Endodermal cell (in vitro differentiated cells): ENCODE data around the gene IL22. TPM values are rescaled to one million over a fixed set of nuclear protein-coding genes. Genes with fewer than 3 reads are reported as not detected.

ENCODE experiments used
- DNase-seq: peaks from one replicate; pipeline ENCODE4 v3.0.0-alpha.2; 2017
- H3K27ac ChIP-seq: 2 replicates; pipeline ENCODE4 v1.5.1; 2013; ENCODE audit warnings: mild to moderate bottlenecking, low read depth, low read length, moderate library complexity
- H3K27me3 ChIP-seq: 2 replicates; pipeline ENCODE4 v1.6.1; 2013; ENCODE audit warnings: mild to moderate bottlenecking, low read length, moderate library complexity; ENCODE audit not compliant: insufficient read depth, control insufficient read depth, poor library complexity, severe bottlenecking
- H3K36me3 ChIP-seq: 2 replicates; pipeline ENCODE4 v1.7.0; 2013; ENCODE audit warnings: mild to moderate bottlenecking, low read length, moderate library complexity; ENCODE audit not compliant: control insufficient read depth, insufficient read depth
- H3K4me1 ChIP-seq: one replicate; pipeline ENCODE4 v1.7.0; 2013; ENCODE audit warnings: low read length; ENCODE audit not compliant: control insufficient read depth, insufficient read depth
- H3K4me3 ChIP-seq: 2 replicates; pipeline ENCODE4 v1.5.1; 2013; ENCODE audit warnings: mild to moderate bottlenecking, low read length, moderate library complexity
- H3K9ac ChIP-seq: 2 replicates; pipeline ENCODE4 v1.6.1; 2013; ENCODE audit warnings: mild to moderate bottlenecking, low read length, moderate library complexity; ENCODE audit not compliant: poor library complexity, severe bottlenecking; ENCODE audit errors: extremely low read depth
- H3K9me3 ChIP-seq: 2 replicates; pipeline ENCODE4 v1.6.1; 2013; ENCODE audit warnings: mild to moderate bottlenecking, low read length, moderate library complexity; ENCODE audit not compliant: control insufficient read depth
- H3K27ac Mint-ChIP-seq: 2 replicates; pipeline ENCODE4 v1.8.0; 2020; ENCODE audit warnings: mixed read lengths
- H3K27me3 Mint-ChIP-seq: 2 replicates; pipeline ENCODE4 v1.8.0; 2021; ENCODE audit warnings: mild to moderate bottlenecking, mixed read lengths; ENCODE audit not compliant: insufficient read depth
- H3K36me3 Mint-ChIP-seq: 2 replicates; pipeline ENCODE4 v1.8.0; 2020; ENCODE audit warnings: low read depth, mixed read lengths
- H3K4me1 Mint-ChIP-seq: 2 replicates; pipeline ENCODE4 v1.8.0; 2020; ENCODE audit warnings: mixed read lengths
- H3K4me3 Mint-ChIP-seq: 2 replicates; pipeline ENCODE4 v1.8.0; 2020; ENCODE audit warnings: mild to moderate bottlenecking, moderate library complexity, mixed read lengths
- H3K9me3 Mint-ChIP-seq: 2 replicates; pipeline ENCODE4 v1.8.0; 2020; ENCODE audit warnings: mild to moderate bottlenecking, mixed read lengths
- CTCF ChIP-seq: fragments of 200-600 bp; sonication (generic); conservative IDR thresholded peaks from 2 replicates; pipeline ENCODE4 v1.5.0; 2021; ENCODE audit warnings: antibody characterized with exemption, mild to moderate bottlenecking
- WGBS, 2 experiments: methylation state at CpG; one replicate each; pipeline versions ENCODE4 v1.1.5 to v1.1.7; 2013; ENCODE audit warnings: missing lambda C conversion rate in 2 of 2, mixed read lengths in 1 of 2; ENCODE audit not compliant: insufficient coverage in 1 of 2, insufficient read length in 1 of 2; 5-methylcytosine and 5-hydroxymethylcytosine counted together
- total RNA-seq, 2 donors: library from RNA; stranded (reverse); fragmentation: NEBNext Ultra II Directional in 1 of 2; extraction: Animal tissue kit (Norgen Biotek cat#: 25700) in 1 of 2; gene quantifications; 2 replicates in 1 of 2; 3 replicates in 1 of 2; pipeline ENCODE4 v1.2.1, GENCODE V29; 2021

Gene IL22
- total RNA-seq, 2 donors from 2014 or later, result not detected

GRCh38 chr12:68285541-68285940 lies 32.1 kb upstream of the IL22 start:
- H3K4me3 ChIP-seq, result no peak overlapping the region
- H3K4me3 Mint-ChIP-seq, result no peak overlapping the region
- H3K27me3 Mint-ChIP-seq, result no peaks in the 10 kb centered on the region
- DNase-seq, result no peak
- no peaks in the 10 kb centered on the region for H3K27me3 ChIP-seq
- H3K36me3 ChIP-seq, result no peaks in the 10 kb centered on the region
- no peak overlapping the region for H3K9ac ChIP-seq
- no peaks in the 10 kb centered on the region for H3K4me1 ChIP-seq
- no peak overlapping the region for H3K27ac ChIP-seq
- no peaks in the 10 kb centered on the region for H3K9me3 Mint-ChIP-seq
- H3K27ac Mint-ChIP-seq, result no peak overlapping the region
- no peaks in the 10 kb centered on the region for H3K36me3 Mint-ChIP-seq
- H3K9me3 ChIP-seq, result no peaks in the 10 kb centered on the region
- TF ChIP-seq CTCF, result no peak
- no peaks in the 10 kb centered on the region for H3K4me1 Mint-ChIP-seq
- 90 to 92% methylated on average over 2 to 3 of the region's 3 CpGs for WGBS, 2 experiments

GRCh38 chr12:68281322-68282077 lies 28.1 kb upstream of the IL22 start:
- H3K9me3 Mint-ChIP-seq, result no peaks in the 10 kb centered on the region
- TF ChIP-seq CTCF, result no peak
- 96 to 98% methylated on average over 3 of the region's 4 CpGs for WGBS, 2 experiments
- peaks cover 6% of the 10 kb centered on the region for H3K4me1 Mint-ChIP-seq
- Histone ChIP-seq H3K4me3 (no peak overlapping the region), H3K36me3 (no peaks in the 10 kb centered on the region), H3K9me3 (no peaks in the 10 kb centered on the region), H3K27ac (no peak overlapping the region), H3K9ac (no peak overlapping the region), H3K4me1 (no peaks in the 10 kb centered on the region), H3K27me3 (no peaks in the 10 kb centered on the region)
- H3K27ac Mint-ChIP-seq, result no peak overlapping the region
- H3K36me3 Mint-ChIP-seq, result no peaks in the 10 kb centered on the region
- no peak for DNase-seq
- H3K27me3 Mint-ChIP-seq, result no peaks in the 10 kb centered on the region
- H3K4me3 Mint-ChIP-seq, result no peak overlapping the region

GRCh38 chr12:68280240-68280639 lies 26.8 kb upstream of the IL22 start:
- WGBS, 2 experiments, result 89 to 90% methylated on average over 2 of the region's 2 CpGs
- no peak overlapping the region for H3K27ac ChIP-seq
- DNase-seq, result no peak
- H3K9me3 ChIP-seq, result no peaks in the 10 kb centered on the region
- H3K4me3 Mint-ChIP-seq, result no peak overlapping the region
- no peak overlapping the region for H3K4me3 ChIP-seq
- no peaks in the 10 kb centered on the region for H3K27me3 ChIP-seq
- H3K36me3 ChIP-seq, result no peaks in the 10 kb centered on the region
- H3K4me1 Mint-ChIP-seq, result peaks cover 10% of the 10 kb centered on the region
- H3K9me3 Mint-ChIP-seq, result no peaks in the 10 kb centered on the region
- H3K27me3 Mint-ChIP-seq, result no peaks in the 10 kb centered on the region
- H3K27ac Mint-ChIP-seq, result no peak overlapping the region
- H3K4me1 ChIP-seq, result no peaks in the 10 kb centered on the region
- H3K9ac ChIP-seq, result no peak overlapping the region
- TF ChIP-seq CTCF, result no peak
- no peaks in the 10 kb centered on the region for H3K36me3 Mint-ChIP-seq
